HG03342 (cell line): ENCODE measurements around the gene RBFOX1.

ENCODE experiments used
- ATAC-seq: cut with Tn5 transposase; IDR thresholded peaks from one replicate; pipeline ENCODE4 v1.9.1; 2021; ENCODE audit warnings: mild to moderate bottlenecking, moderate library complexity; ENCODE audit not compliant: unreplicated experiment

The RBFOX1 gene

DNA sequence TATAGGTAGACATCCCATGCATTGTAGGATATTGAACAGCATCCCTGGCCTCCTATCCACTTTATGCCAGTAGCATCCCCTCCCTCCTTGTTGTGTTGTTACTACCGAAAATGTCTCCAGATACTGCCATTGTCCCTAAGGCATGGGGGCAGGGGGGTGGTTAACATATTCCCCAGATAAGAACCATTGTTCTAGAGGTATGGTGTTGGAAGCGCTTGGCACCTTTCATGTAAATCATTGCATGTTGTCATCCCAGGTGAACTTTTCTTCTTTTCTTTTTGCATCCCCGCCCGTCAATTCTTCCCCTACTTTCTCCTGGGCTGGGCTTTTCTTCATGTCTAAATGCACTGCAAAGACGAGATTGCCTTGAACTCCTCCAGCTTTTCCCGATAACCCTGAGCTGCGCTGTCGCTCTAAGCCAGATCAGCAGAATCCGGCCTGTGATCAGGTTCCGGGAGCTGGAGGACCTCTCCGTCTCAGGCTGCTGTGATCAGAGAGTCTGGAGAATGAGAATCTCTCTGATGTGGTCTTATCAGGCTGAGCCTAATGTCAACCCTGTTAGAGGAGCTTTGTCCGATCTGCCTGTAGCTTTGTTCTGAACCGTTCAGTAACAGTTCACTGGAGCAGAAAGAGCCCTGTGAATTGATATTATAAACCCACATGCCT lies 76.2 kb downstream of the RBFOX1 start:
- ATAC-seq: no peak

DNA sequence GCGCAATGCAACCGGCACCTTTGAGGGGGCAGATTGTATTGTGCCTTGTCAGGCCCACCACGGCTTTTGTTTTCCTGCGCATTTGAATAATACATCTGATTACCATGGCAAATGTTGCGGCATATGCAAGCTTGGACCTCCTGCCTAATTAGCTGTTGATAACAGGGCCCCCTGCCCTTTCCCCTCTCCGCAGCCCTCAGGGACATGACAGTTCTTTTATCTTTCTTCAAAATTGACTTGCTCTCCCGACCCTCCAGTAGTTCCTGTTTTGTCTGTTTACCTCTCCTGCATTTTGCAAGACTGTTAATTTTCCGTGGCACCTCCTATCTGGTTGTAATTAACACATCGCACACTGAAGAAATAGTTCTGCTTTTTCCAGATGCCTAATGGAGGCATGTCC lies 86.8 kb downstream of the RBFOX1 start:
- ATAC-seq: no peak

DNA sequence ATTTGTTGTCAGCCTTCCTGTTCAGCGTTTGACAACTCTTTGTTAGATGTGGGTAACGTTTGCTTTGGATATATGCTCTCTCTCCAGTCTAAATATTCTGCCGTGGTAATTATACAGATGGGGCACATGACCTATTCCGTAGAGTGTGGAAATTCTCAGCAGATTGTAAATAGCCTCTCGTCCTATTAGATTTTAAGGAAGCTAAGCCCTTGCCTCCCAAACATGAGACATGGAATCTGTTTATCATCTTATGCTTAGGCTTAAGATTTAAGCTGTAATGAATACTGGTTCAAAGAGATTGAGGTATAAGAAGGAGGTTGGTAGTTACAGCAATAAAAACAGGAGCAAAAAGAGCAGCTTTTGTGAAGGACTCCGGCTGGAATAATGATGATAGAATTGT lies 87.4 kb downstream of the RBFOX1 start:
- no peak for ATAC-seq

DNA sequence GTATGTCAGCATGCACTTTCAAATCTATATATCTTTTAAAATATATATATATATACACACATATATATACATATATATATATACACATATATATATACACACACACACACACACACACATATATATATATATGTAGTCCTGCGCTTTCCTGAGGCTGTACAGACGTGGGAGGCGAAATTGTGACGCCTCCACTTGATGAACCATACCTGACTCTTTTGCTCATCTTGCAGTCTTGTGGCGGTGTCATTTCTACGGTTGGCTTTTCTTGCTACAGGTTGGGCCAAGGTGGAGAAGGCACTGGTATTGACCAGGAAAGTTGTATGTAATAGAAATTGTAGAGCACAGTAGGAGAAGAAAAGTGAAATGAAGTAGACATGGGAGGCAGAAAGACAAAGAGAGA lies 88.2 kb downstream of the RBFOX1 start:
- ATAC-seq: no peak

DNA sequence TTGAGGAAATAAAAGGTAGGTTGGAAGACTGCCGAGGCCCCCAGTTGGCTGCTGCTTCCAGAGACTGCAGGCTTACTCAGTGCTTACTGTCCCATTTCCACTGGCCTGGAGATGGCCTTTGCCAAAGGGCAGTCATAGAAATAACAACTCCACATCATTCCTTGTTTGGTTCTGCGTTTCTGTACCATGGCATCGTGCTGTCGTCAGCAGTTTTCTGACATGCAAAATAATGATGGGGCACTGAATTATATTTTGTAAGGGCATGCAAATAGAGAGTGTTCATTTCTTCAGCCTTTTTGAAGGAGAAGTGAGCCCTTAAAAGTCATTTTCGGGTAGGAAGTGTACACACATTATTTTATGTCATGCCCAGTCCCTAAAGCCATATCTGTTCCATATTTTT lies 88.9 kb downstream of the RBFOX1 start:
- ATAC-seq: no peak

DNA sequence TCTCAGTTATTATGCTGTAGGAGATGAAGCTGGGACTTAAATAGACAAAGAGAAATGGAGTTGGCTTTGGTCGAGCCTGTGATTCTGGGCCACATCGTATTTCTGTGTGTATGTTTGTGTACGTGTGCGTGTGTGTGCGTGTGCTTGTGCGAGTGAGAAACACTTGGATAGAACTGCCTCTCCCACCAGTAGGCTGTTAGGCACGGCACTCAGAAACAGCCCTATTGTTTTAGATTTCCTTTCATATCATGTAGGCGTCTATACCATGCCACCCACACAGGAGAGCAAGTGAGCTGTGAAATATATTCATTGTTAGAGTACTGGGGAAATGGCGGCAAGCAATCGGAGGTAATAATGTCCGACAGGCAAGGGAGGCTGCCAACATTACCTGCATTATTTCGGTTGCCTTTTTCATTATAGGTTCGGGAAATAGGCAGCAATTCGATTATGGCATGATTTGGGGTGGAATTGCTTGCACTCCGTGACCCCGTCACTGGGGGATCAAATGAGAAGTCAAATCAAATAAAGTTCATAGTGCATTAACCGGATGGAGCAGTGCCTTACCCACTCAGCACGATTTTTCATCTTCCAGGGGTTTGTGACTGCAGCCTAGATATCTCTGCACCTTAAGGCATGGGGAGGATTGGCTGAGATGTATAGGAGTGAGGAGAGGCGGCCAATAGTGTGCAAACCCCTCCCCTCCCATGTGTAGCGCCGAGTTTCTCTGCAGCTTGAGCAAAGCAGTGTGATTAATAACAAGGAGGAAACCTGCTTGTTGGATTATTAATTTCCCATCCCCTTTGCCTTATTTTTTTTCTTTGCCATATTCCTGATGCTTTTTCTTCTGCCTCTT lies 89.6 kb downstream of the RBFOX1 start:
- no peak for ATAC-seq

DNA sequence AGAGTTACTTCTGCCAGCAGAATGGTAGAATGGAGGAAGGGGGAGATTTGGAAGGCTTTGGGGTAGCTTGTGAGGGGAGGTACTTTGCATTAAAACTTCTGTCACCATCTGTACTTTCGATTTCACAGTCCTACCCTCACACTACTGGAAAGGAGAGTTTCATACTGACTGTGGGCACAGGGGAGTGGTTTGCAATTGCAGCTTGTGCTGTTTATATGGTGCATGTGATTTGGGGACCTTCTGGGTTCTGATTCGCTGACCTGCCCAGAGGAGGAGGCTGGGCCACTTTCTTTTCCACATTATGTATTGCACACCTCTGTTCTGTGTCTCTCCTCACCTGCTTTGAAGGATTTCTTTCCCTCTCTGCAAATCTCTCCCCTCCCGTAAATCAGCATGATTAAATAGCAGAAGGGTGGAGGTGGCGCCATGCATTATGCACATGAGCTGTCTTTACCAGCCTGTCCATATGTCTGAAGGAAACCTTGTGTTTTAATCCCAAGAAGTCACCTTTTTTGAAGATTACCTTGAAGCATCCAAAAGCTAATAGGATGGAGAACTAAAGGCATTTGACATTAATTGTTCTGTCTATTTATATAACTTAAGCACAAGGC lies 90.9 kb downstream of the RBFOX1 start:
- ATAC-seq: no peak

DNA sequence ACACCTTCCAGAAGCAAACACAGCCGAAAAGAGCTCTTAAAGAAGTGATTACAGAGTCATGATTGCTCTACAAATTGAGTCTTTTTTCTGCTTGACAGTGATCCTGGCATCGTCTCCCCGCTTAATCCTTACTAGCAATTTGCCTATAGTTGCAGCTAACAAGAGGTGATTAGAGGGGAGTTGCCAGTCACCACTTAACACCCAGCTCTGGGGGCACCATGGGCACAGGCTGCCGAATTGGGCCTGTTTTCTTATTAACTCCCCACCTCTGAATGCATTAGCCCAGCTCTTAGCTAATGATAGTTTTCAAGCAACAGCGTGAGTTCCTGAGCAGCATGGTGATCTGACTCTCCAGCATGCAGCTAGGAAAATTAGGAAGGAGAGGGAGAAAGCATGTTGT lies 93.5 kb downstream of the RBFOX1 start:
- no peak for ATAC-seq

DNA sequence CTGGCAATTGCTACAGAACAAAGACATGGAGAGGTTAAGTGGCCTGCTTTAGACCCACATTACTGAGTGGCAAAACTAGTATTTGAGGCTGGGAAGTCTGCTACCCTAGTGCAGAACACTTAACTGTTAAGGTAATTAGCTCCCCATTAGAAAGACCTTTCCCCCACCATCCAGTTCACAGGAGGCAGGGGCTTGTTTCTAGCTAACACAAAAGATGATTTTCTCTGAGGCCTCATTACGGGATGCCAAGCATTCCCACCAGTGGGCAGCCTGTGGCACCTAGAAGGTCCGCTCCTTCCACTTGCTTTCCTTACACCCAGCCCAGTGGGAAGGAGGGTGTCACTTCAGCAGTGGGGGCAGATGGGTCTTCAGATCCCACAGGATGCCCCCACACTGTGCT lies 99.1 kb downstream of the RBFOX1 start:
- no peak for ATAC-seq

DNA sequence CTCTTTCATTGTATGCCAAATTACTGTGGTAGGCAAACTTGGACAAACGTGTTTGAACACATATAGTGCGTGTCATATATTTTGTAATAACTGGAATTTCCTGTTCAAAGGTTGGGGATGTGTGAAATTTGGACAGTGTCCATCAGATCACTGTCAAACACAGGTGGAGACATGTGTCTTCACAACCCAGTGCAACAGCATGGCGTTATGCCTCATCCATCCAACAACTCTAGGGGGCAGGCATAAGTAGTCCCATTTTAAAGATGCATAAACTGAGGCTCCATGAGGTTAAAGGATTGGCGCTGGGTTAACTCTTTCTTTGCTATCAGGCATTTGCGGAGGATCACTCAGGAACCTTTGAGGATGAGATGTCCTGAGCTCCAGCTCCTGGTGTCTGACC lies 103.7 kb downstream of the RBFOX1 start:
- no peak for ATAC-seq

DNA sequence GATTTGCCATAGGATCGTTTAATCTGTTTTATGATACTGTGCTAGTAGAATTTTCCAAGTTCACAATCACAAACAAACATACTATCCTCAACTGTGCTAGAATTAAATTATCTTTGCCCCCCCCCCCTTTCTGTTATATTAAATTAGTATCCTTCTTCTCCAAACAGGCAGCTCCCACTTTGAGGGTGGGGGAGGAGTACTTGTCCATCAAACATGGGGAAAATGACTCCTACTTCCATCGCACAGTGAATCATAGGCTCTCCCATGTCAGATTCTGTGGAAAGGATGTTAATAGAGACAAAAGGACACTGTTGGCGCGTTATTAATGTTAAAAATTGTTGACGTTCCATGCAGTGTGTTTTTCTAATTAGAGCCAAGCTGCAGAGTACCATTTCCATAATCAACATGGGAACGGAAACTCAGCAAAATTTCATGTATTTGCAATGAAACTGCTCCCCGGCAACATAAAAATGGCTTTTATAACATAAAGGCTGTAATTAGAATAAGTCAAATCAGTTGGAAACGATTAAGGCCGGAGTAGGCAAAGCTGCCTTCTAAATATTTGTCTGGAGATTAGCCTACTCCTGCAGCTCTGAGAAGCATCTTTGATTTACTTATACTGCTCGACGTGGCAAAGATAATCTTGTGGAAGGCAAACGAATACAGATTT lies 104.6 kb downstream of the RBFOX1 start:
- no peak for ATAC-seq

DNA sequence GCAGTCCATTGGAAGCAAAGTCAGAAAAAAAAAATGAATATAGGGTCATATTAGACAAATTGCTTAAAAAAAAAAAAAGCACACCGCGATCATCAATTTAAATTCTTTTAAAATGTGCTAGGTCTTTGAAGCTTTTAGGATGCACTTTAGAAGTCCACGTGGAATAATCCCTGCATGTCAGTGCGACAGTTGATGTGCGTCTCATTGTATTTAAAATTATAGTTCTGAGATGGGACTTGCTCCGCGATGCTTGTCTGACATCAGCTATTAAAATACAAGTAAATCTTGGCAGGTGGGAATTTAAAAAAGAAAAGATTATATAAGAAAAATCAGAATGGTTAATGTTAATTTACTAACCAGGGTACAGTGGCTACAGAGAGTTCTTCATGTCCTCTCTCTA lies 105.2 kb downstream of the RBFOX1 start:
- no peak for ATAC-seq

DNA sequence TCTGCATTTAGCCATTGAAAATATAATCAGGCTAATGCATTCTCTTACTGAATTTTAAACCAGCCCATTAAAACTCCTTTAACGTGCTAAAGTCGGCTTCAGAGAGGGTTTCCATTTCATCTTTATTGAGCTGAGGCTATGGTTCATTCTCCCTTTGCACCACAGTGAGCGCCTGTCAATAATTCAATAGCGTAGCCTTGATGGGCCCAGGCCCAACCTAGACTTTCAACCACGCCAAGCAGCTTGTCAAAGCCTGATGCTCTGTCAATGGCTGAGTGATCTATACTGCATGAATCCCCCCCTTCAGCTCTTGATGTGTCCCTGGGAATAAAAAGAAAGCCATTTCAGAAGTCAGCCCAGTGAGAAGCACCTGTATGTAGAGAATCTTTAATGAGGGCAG lies 106.0 kb downstream of the RBFOX1 start:
- no peak for ATAC-seq

DNA sequence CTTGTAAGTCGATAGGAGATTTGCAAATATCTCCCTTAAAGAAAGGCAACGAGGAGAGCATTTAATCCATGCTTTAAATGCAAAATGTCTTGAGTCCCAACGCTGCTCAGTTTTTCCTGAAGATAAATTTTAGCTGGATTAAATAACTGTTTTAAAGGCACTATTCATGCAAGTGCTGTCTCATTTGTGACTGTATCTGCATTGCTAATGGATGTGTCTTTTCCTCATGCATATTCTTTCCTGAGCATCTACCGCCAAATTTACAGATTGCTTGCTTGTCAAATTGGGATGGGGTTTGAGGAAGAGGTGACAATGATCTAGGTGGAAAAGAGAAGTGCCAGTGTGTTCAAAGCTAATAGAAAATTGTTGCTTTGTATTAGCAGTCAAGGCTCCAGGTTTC lies 106.9 kb downstream of the RBFOX1 start:
- ATAC-seq: no peak

DNA sequence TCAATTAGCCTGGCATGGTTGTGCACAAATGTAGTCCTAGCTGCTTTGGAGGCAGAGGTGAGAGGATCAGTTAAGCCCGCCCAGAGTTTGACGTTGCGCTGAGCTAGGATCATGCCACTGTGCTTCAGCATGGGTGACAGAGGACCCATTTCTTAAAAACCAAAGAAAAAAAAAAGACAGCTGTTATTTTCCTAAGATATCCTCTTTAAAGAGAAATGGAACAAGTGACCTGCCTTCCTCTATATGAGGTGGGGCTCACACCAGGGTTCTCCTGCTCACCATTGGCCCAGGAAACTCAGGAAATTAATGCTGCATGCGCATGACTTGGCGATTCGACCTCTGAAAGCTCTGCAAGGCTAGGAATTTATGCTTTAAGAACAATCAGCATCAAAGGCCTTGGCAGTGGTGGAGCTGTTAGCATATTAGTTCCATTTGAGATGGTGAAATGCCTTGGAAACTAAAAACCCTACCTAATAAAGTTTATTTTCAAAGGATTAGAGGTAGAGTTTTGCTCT lies 108.3 kb downstream of the RBFOX1 start:
- no peak for ATAC-seq

DNA sequence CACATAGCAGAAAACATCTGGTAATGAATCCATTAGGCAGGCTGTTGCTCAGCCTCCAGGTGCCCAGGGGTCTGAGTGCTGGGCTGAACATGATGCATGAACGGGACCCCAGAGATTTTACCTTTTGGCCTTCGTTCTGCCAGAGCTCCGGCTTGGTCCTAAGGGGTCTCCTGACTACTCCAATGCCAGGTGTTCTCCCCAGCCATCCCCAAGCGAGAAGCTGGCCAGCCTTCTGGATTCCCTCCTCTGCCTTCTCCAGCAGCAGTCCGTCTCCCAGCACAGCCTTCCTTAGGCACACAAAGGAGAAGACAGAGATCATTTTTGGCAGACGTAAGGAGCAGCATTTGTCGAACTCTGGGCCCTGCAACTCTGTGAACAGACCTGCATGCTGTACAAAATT lies 109.4 kb downstream of the RBFOX1 start:
- ATAC-seq: no peak

DNA sequence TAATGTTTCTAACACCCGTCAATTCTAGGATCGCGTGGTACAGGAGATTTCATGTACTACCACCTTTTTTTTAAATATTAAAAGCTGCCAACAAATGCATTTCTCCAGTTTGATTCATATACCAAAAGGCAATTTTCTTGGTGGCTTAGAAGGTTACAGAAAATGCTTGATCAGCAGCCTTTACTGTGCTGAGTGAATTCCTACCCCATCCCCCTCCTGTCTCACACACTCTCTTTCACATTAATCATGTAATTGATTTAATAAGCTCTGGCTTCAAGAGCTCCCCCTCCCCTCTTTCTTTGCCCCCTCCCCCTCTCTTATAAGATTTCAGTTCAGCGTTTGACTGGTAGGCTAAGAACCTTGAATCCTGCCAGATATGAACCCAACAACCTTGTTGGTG lies 110.5 kb downstream of the RBFOX1 start:
- no peak for ATAC-seq

DNA sequence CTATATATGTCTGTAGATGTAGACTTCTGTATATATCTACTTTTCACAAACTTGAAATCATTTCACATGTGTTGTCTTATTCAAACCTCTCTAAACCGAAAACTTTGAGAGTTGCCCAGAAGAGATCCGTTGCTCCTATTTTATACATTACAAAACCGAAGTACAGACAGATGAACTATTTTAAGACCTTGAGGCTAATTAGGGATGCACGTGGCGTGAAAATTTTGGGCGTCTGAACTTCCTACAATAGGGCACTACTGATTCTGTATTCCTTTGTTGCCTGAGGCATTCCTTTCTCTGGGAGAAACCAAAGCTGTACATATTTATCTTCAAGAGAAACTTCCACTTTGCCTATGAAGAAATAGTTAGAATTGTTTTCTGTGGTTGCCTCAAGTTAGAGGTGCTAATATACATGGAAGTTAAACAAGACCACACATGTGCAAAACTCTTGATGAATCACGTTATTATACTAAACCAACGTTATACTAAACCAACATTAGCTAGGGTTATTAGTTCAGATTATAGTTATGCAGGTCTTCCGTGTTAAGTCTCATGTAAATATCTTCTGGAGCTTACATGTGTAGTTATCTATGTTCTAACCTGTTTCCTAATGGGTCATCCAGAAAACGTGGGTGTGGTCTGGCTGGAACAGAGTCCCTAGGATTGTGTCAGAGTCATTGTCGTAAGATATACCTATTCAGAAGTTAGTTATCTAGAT lies 111.2 kb downstream of the RBFOX1 start:
- ATAC-seq: no peak

DNA sequence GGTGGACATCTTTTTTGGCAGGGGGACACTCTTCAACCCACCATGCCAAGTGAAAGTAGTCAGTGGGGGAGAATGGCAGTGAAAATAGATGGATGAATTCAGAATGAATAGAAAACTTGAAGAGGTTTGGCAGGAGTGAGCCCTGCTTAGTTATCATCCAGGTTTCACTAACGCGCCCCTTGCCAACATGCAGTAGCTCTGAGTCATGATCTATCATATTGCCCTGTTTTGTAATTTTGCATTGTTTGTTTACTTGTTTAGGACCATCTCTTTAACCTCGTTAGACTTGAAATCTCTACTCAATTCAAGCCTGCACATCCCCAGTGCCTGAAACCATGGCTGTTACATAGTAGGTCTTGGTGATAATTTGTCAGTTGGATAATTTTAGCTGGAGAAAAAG lies 116.7 kb downstream of the RBFOX1 start:
- no peak for ATAC-seq

DNA sequence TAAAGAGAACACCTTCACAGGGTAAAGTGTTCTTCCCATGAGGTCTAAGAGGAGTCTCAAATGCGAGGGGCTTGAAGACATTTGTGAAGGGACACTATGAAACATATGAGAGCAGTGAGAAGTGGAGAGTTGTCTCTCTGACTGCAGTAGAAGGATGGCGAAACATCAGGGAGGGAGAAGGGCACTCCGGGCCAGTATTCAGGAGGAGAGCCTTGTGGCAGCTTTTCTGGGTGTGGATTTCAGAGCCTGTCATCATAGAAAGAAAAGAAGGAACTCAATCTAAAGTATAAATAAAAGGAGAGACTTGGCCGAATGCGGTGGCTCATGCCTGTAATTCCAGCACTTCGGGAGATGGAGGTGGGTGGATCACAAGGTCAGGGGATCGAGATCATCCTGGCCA lies 117.2 kb downstream of the RBFOX1 start:
- ATAC-seq: no peak

DNA sequence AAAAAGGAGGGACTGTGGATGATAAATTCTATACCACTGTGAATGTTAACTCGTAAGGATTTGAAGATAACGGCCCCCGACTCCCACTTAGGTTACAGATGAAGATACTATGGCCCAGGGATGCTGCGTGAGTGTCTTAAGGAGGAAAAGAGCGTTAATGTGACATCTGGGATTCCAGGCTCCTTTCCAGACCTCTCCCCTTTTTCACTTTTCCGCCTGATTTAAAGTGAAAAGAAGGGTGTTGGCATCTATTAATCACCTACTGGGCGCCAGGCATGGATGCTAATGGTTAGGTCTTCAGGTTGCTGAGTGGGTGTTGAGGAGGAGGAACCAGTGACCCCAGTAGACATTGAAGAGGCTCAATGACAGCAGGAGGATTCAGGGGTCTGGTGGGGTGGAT lies 117.8 kb downstream of the RBFOX1 start:
- no peak for ATAC-seq
